ENCODE data around the gene SCN2B.
A peak's percentile ranks its signal among the peaks of the same experiment; 100 is the strongest.

Gene SCN2B

DNA sequence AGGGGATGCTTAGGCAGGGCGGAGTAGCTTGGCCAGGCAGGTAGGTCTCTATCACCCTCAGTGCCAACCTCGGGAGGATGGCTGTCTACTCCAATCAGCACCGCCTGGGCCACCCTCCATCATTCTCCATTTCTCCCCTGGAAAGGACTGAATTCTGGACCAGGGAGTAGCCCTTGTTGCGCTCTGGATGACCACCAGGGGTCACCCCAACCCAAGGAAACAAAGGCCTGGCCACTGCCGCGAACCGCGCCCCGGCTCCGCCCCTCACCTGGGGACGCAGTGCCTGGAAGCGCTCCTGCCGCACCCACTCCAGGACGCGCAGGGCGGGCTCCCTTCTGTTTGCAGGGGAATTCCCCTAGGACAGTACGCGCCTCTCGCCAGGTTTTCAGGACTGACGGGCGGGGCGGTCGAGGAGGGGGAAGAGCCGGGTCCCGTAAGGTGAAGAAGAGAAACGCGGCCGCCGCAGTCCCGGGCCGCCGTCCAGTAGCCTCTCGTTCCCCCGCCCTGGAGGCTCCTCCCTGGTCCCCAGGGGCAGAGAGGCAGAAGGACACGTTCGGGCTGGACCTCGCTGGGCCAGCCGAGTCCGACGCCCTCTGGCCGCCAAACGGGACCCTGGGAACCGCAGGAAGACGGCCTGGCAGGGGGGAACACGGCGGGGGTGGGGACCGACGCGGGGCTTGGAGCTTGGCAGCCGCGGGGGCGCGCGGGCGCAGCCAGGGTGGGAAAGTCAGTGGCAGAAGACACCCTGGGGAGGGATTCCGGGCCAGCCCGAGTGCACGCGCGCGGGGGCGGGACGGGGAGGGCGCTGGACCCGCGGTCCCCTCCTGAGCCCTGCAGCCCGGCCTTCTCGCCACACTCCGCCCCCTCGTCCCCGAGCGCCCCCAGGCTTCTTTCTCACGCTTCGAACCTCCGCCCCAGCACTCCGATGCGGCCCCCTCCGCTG is 30.9 kb downstream of the SCN2B start (continued):
- TF ChIP-seq, protein P1, sequence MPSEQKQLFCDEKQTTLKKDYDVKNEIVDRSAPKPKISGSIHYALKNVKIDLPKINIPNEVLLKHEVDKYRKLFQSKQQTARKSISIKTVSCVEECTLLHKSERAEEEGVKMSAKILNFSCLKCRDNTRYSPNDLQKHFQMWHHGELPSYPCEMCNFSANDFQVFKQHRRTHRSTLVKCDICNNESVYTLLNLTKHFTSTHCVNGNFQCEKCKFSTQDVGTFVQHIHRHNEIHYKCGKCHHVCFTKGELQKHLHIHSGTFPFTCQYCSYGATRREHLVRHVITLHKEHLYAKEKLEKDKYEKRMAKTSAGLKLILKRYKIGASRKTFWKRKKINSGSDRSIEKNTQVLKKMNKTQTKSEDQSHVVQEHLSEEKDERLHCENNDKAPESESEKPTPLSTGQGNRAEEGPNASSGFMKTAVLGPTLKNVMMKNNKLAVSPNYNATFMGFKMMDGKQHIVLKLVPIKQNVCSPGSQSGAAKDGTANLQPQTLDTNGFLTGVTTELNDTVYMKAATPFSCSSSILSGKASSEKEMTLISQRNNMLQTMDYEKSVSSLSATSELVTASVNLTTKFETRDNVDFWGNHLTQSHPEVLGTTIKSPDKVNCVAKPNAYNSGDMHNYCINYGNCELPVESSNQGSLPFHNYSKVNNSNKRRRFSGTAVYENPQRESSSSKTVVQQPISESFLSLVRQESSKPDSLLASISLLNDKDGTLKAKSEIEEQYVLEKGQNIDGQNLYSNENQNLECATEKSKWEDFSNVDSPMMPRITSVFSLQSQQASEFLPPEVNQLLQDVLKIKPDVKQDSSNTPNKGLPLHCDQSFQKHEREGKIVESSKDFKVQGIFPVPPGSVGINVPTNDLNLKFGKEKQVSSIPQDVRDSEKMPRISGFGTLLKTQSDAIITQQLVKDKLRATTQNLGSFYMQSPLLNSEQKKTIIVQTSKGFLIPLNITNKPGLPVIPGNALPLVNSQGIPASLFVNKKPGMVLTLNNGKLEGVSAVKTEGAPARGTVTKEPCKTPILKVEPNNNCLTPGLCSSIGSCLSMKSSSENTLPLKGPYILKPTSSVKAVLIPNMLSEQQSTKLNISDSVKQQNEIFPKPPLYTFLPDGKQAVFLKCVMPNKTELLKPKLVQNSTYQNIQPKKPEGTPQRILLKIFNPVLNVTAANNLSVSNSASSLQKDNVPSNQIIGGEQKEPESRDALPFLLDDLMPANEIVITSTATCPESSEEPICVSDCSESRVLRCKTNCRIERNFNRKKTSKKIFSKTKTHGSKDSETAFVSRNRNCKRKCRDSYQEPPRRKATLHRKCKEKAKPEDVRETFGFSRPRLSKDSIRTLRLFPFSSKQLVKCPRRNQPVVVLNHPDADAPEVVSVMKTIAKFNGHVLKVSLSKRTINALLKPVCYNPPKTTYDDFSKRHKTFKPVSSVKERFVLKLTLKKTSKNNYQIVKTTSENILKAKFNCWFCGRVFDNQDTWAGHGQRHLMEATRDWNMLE (tag by site-specific recombination; conservative IDR thresholded peaks at IDR 0.05; ENCODE audit: low read depth): no peak
- TF ChIP-seq ZNF335 (tag by site-specific recombination; conservative IDR thresholded peaks at IDR 0.05): peak; percentile 51
- no peak for TF ChIP-seq BCL11A (tag by site-specific recombination; IDR thresholded peaks at IDR 0.05; ENCODE audit: low read depth)
- TF ChIP-seq SETDB1 (IDR thresholded peaks at IDR 0.05; ENCODE audit: insufficient read length, low read length): no peak
- peak; percentile 93 for TF ChIP-seq KLF8 (tag by site-specific recombination; IDR thresholded peaks at IDR 0.05)
- TF ChIP-seq REPIN1 (tag by site-specific recombination; IDR thresholded peaks at IDR 0.05; ENCODE audit: low read depth): no peak
- no peak for TF ChIP-seq ZNF169 (tag by site-specific recombination; IDR thresholded peaks at IDR 0.05)
- TF ChIP-seq, protein P2, sequence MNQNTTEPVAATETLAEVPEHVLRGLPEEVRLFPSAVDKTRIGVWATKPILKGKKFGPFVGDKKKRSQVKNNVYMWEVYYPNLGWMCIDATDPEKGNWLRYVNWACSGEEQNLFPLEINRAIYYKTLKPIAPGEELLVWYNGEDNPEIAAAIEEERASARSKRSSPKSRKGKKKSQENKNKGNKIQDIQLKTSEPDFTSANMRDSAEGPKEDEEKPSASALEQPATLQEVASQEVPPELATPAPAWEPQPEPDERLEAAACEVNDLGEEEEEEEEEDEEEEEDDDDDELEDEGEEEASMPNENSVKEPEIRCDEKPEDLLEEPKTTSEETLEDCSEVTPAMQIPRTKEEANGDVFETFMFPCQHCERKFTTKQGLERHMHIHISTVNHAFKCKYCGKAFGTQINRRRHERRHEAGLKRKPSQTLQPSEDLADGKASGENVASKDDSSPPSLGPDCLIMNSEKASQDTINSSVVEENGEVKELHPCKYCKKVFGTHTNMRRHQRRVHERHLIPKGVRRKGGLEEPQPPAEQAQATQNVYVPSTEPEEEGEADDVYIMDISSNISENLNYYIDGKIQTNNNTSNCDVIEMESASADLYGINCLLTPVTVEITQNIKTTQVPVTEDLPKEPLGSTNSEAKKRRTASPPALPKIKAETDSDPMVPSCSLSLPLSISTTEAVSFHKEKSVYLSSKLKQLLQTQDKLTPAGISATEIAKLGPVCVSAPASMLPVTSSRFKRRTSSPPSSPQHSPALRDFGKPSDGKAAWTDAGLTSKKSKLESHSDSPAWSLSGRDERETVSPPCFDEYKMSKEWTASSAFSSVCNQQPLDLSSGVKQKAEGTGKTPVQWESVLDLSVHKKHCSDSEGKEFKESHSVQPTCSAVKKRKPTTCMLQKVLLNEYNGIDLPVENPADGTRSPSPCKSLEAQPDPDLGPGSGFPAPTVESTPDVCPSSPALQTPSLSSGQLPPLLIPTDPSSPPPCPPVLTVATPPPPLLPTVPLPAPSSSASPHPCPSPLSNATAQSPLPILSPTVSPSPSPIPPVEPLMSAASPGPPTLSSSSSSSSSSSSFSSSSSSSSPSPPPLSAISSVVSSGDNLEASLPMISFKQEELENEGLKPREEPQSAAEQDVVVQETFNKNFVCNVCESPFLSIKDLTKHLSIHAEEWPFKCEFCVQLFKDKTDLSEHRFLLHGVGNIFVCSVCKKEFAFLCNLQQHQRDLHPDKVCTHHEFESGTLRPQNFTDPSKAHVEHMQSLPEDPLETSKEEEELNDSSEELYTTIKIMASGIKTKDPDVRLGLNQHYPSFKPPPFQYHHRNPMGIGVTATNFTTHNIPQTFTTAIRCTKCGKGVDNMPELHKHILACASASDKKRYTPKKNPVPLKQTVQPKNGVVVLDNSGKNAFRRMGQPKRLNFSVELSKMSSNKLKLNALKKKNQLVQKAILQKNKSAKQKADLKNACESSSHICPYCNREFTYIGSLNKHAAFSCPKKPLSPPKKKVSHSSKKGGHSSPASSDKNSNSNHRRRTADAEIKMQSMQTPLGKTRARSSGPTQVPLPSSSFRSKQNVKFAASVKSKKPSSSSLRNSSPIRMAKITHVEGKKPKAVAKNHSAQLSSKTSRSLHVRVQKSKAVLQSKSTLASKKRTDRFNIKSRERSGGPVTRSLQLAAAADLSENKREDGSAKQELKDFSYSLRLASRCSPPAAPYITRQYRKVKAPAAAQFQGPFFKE (tag by site-specific recombination; IDR thresholded peaks at IDR 0.05; ENCODE audit: borderline replicate concordance): no peak
- no peak for TF ChIP-seq ZBTB21 (tag by site-specific recombination; IDR thresholded peaks at IDR 0.05)
- TF ChIP-seq, protein P3, sequence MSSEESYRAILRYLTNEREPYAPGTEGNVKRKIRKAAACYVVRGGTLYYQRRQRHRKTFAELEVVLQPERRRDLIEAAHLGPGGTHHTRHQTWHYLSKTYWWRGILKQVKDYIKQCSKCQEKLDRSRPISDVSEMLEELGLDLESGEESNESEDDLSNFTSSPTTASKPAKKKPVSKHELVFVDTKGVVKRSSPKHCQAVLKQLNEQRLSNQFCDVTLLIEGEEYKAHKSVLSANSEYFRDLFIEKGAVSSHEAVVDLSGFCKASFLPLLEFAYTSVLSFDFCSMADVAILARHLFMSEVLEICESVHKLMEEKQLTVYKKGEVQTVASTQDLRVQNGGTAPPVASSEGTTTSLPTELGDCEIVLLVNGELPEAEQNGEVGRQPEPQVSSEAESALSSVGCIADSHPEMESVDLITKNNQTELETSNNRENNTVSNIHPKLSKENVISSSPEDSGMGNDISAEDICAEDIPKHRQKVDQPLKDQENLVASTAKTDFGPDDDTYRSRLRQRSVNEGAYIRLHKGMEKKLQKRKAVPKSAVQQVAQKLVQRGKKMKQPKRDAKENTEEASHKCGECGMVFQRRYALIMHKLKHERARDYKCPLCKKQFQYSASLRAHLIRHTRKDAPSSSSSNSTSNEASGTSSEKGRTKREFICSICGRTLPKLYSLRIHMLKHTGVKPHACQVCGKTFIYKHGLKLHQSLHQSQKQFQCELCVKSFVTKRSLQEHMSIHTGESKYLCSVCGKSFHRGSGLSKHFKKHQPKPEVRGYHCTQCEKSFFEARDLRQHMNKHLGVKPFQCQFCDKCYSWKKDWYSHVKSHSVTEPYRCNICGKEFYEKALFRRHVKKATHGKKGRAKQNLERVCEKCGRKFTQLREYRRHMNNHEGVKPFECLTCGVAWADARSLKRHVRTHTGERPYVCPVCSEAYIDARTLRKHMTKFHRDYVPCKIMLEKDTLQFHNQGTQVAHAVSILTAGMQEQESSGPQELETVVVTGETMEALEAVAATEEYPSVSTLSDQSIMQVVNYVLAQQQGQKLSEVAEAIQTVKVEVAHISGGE (tag by site-specific recombination; conservative IDR thresholded peaks at IDR 0.05; ENCODE audit: low read depth): no peak
- no peak for TF ChIP-seq ZNF155 (tag by site-specific recombination; IDR thresholded peaks at IDR 0.05)
- no peak for TF ChIP-seq ZNF354C (tag by site-specific recombination; IDR thresholded peaks at IDR 0.05; ENCODE audit: borderline replicate concordance, low read depth)
- TF ChIP-seq, protein P4, sequence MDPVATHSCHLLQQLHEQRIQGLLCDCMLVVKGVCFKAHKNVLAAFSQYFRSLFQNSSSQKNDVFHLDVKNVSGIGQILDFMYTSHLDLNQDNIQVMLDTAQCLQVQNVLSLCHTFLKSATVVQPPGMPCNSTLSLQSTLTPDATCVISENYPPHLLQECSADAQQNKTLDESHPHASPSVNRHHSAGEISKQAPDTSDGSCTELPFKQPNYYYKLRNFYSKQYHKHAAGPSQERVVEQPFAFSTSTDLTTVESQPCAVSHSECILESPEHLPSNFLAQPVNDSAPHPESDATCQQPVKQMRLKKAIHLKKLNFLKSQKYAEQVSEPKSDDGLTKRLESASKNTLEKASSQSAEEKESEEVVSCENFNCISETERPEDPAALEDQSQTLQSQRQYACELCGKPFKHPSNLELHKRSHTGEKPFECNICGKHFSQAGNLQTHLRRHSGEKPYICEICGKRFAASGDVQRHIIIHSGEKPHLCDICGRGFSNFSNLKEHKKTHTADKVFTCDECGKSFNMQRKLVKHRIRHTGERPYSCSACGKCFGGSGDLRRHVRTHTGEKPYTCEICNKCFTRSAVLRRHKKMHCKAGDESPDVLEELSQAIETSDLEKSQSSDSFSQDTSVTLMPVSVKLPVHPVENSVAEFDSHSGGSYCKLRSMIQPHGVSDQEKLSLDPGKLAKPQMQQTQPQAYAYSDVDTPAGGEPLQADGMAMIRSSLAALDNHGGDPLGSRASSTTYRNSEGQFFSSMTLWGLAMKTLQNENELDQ (tag by site-specific recombination; IDR thresholded peaks at IDR 0.05; ENCODE audit: low read depth): no peak
- TF ChIP-seq ZNF132 (tag by site-specific recombination; IDR thresholded peaks at IDR 0.05; ENCODE audit: borderline replicate concordance): no peak
- TF ChIP-seq, protein P5, sequence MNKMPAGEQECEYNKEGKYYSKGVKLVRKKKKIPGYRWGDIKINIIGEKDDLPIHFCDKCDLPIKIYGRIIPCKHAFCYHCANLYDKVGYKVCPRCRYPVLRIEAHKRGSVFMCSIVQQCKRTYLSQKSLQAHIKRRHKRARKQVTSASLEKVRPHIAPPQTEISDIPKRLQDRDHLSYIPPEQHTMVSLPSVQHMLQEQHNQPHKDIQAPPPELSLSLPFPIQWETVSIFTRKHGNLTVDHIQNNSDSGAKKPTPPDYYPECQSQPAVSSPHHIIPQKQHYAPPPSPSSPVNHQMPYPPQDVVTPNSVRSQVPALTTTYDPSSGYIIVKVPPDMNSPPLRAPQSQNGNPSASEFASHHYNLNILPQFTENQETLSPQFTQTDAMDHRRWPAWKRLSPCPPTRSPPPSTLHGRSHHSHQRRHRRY (tag by site-specific recombination; IDR thresholded peaks at IDR 0.05): no peak
- no peak for TF ChIP-seq ZNF121 (tag by site-specific recombination; IDR thresholded peaks at IDR 0.05)
- TF ChIP-seq, protein P6, sequence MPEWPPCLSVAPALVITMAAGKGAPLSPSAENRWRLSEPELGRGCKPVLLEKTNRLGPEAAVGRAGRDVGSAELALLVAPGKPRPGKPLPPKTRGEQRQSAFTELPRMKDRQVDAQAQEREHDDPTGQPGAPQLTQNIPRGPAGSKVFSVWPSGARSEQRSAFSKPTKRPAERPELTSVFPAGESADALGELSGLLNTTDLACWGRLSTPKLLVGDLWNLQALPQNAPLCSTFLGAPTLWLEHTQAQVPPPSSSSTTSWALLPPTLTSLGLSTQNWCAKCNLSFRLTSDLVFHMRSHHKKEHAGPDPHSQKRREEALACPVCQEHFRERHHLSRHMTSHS (tag by site-specific recombination; IDR thresholded peaks at IDR 0.05): no peak
- no peak for TF ChIP-seq ZNF76 (tag by site-specific recombination; IDR thresholded peaks at IDR 0.05; ENCODE audit: borderline replicate concordance, low read depth)

All from HEK293 (cell line).